HepG2 (cell line): ENCODE data around the gene RAD1. TPM values are rescaled to one million over a fixed set of nuclear protein-coding genes. Genes with fewer than 3 reads are reported as not detected.

Experiments used
- ATAC-seq: fragments of 200-7000 bp; cut with Tn5 transposase; 3 replicates; pipeline ENCODE4 v1.9.1; 2020; ENCODE audit warnings: mild to moderate bottlenecking, moderate library complexity
- BruUV-seq: library from RNA; stranded (reverse); fragments of 400-500 nt; replicated peaks from 2 replicates; lab custom pipeline; 2021; lab: Mats Ljungman, UMichigan
- CTCF ChIA-PET: fragments of 300-600 bp; formaldehyde crosslinking; extraction: SDS; loops from one replicate; lab custom pipeline; 2021; ENCODE audit warnings: low total read pairs, inconsistent platforms, low intra/inter-chr PET ratio; lab: Yijun Ruan, JAX
- POLR2A ChIA-PET: fragments of 350-600 bp; sonication (Branson Sonifier 250); formaldehyde crosslinking; loops from one replicate; lab custom pipeline; 2020; ENCODE audit warnings: antibody characterized with exemption, inconsistent platforms; lab: Yijun Ruan, JAX
- DNase-seq: peaks from one replicate; pipeline ENCODE4 v3.0.0-alpha.2; 2015; ENCODE audit warnings: low spot score
- FAIRE-seq: peaks from 3 replicates; lab custom pipeline; 2011; peaks lifted over from hg19 to GRCh38; lab: Jason Lieb, UNC
- H2AFZ ChIP-seq: one replicate; pipeline ENCODE4 v1.6.1; 2011; ENCODE audit warnings: low read length, inconsistent platforms
- H3K27ac ChIP-seq: fragments of 300-600 bp; 3 replicates; pipeline ENCODE4 v1.8.0; 2011; ENCODE audit warnings: mixed run types, mild to moderate bottlenecking, mixed read lengths, low read length, inconsistent platforms; ENCODE audit not compliant: insufficient read depth; ENCODE audit errors: extremely low read length
- H3K27me3 ChIP-seq, 2 experiments: fragments of 200-600 bp in 1 of 2; 2 replicates in 1 of 2; 3 replicates in 1 of 2; pipeline versions ENCODE4 v1.6.0 to v1.8.0; 2011; ENCODE audit warnings: low read length in 2 of 2, mild to moderate bottlenecking in 2 of 2, moderate library complexity in 2 of 2, inconsistent platforms in 1 of 2; ENCODE audit not compliant: insufficient read depth in 2 of 2, control insufficient read depth in 1 of 2
- H3K36me3 ChIP-seq, 2 experiments: fragments of 200-600 bp in 1 of 2; replicated peaks in 1 of 2; 2 replicates in 1 of 2; 3 replicates in 1 of 2; pipeline versions ENCODE4 v1.5.1 to v1.8.0; 2011; ENCODE audit warnings: low read length in 2 of 2, inconsistent platforms in 1 of 2; ENCODE audit not compliant: insufficient read depth in 2 of 2, control insufficient read depth in 1 of 2
- H3K4me1 ChIP-seq: 2 replicates; pipeline ENCODE4 v1.5.1; 2012; ENCODE audit warnings: low read length, inconsistent platforms; ENCODE audit not compliant: insufficient read depth
- H3K4me2 ChIP-seq: 2 replicates; pipeline ENCODE4 v1.6.0; 2011; ENCODE audit warnings: low read depth, low read length, inconsistent platforms
- H3K4me3 ChIP-seq, 3 experiments: fragments of 200-600 bp in 1 of 3; sonication (generic), shearing (Covaris generic) in 1 of 3; replicated peaks in 1 of 3; 2 replicates each; pipeline ENCODE4 v1.5.1; 2011 to 2016; ENCODE audit warnings: low read length in 3 of 3, inconsistent platforms in 2 of 3, low read depth in 2 of 3, mild to moderate bottlenecking in 2 of 3, control low read depth in 1 of 3, mixed read lengths in 1 of 3; ENCODE audit not compliant: insufficient read depth in 1 of 3
- H3K79me2 ChIP-seq: one replicate; pipeline ENCODE4 v1.6.1; 2011; ENCODE audit warnings: low read length, inconsistent platforms; ENCODE audit not compliant: insufficient read depth
- H3K9ac ChIP-seq: 2 replicates; pipeline ENCODE4 v1.6.0; 2011; ENCODE audit warnings: mild to moderate bottlenecking, low read depth, low read length, inconsistent platforms; ENCODE audit not compliant: insufficient read depth
- H3K9me3 ChIP-seq: 2 replicates; pipeline ENCODE4 v1.5.1; 2012; ENCODE audit warnings: mild to moderate bottlenecking, low read length
- H4K20me1 ChIP-seq: 2 replicates; pipeline ENCODE4 v1.6.0; 2011; ENCODE audit warnings: inconsistent platforms, mild to moderate bottlenecking, low read length, moderate library complexity; ENCODE audit not compliant: insufficient read depth
- MYC ChIP-seq: sonication (generic); formaldehyde crosslinking; IDR thresholded peaks from 2 replicates; pipeline ENCODE4 v1.9.0; 2021; ENCODE audit warnings: missing genetic modification reagents, borderline replicate concordance
- POLR2G ChIP-seq: fragments of 200-400 bp; formaldehyde crosslinking; IDR thresholded peaks from 2 replicates; pipeline ENCODE4 v1.6.1; 2018; ENCODE audit warnings: mild to moderate bottlenecking, low read depth, low read length, moderate library complexity
- ZNF317 ChIP-seq: sonication (generic); formaldehyde crosslinking; IDR thresholded peaks from 2 replicates; pipeline ENCODE4 v1.5.0; 2020; ENCODE audit warnings: mild to moderate bottlenecking, missing genetic modification reagents
- ZNF569 ChIP-seq: sonication (generic); formaldehyde crosslinking; IDR thresholded peaks from 2 replicates; pipeline ENCODE4 v1.5.0; 2020; ENCODE audit warnings: mild to moderate bottlenecking, missing genetic modification reagents, moderate library complexity, borderline replicate concordance
- WGBS: methylation state at CpG from one replicate; pipeline ENCODE4 v1.1.6; 2017; ENCODE audit warnings: low lambda C conversion rate; 5-methylcytosine and 5-hydroxymethylcytosine counted together
- in situ Hi-C: cut with HindIII; loops from 2 replicates; pipeline ENCODE4 v1.10.0; 2017; ENCODE audit warnings: low pct_unique_long_range_greater_than_20kb; ENCODE audit not compliant: extremely low pct_ligation_motif_present
- intact Hi-C: fragments of 100-400 bp; cut with micrococcal nuclease; formaldehyde crosslinking; loops from one replicate; pipeline ENCODE4 v1.10.0; 2022; ENCODE audit not compliant: unreplicated experiment
- polyA plus RNA-seq, 8 experiments: library from polyadenylated mRNA; depleted of rRNA in 3 of 8; stranded (reverse) in 7 of 8; unstranded in 1 of 8; fragments of >200 nt; fragmentation: Illumina TruSeq in 4 of 8; extraction: Trizol in 4 of 8; gene quantifications; 2 replicates each; pipeline versions ENCODE4 v1.2.1 to v1.2.3, GENCODE V29; 2011 to 2016; ENCODE audit warnings: low read depth in 4 of 8, missing spikeins in 1 of 8, mixed read lengths in 1 of 8; ENCODE audit not compliant: insufficient read depth in 1 of 8
- total RNA-seq, 5 experiments: library from RNA; depleted of rRNA; stranded (reverse); fragments of >200 nt; fragmentation: Illumina TruSeq; extraction: Trizol; gene quantifications; 2 replicates each; pipeline ENCODE4 v1.2.3, GENCODE V29; 2016; ENCODE audit warnings: low read depth in 1 of 5
- TF ChIP-seq, protein P1 (sequence below): sonication (generic); formaldehyde crosslinking; IDR thresholded peaks from 2 replicates; pipeline ENCODE4 v1.4.0; 2020; ENCODE audit warnings: missing genetic modification reagents
- TF ChIP-seq, protein P2 (sequence below): sonication (generic); formaldehyde crosslinking; IDR thresholded peaks from 2 replicates; pipeline ENCODE4 v1.8.1; 2023; ENCODE audit warnings: mild to moderate bottlenecking, missing genetic modification reagents

RAD1 gene
- total and polyA plus RNA-seq, 2 of the 13 experiments (the other 11 are each of a cell fraction or from before 2014, with no cell fraction given), result 14.7 to 39.1 TPM

DNA sequence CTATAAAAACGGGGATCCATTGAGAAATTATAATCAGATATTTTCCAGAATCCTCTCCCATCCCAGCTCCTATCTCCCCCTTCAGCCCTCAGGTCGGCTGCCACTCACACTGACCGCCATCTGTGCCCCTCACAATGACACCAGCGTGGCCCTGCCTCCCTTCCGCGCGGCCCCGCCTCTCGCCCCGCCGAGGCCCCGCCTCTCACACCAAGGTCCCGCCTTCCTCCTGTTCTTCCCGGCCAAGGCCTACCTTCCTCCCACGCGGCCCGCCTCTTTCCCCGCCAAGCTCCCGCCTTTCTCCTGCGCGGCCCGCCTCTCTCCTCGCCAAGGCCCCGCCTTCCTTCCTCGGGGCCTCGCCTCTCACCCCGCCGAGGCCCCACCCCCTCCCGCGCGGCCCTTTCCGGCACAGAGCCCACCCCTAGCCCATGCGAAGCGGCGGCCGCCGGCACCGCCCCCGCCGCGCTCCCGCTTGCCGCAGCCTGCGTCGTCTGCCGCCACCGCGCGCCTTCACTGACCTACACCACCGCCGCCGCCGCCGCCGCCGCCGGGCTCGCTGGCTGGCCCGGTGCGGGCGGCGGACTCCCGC, 13.9 kb upstream of the RAD1 start, which contains the start of gene DNAJC21 (continued):
- TF ChIP-seq, protein P1, sequence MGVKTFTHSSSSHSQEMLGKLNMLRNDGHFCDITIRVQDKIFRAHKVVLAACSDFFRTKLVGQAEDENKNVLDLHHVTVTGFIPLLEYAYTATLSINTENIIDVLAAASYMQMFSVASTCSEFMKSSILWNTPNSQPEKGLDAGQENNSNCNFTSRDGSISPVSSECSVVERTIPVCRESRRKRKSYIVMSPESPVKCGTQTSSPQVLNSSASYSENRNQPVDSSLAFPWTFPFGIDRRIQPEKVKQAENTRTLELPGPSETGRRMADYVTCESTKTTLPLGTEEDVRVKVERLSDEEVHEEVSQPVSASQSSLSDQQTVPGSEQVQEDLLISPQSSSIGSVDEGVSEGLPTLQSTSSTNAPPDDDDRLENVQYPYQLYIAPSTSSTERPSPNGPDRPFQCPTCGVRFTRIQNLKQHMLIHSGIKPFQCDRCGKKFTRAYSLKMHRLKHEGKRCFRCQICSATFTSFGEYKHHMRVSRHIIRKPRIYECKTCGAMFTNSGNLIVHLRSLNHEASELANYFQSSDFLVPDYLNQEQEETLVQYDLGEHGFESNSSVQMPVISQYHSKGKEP, result no peak
- peak; percentile 38; the same call in 1 of the 2 replicates for TF ChIP-seq MYC (CRISPR knock-in tag)
- TF ChIP-seq ZNF317 (CRISPR knock-in tag), result peak; percentile 98

DNA sequence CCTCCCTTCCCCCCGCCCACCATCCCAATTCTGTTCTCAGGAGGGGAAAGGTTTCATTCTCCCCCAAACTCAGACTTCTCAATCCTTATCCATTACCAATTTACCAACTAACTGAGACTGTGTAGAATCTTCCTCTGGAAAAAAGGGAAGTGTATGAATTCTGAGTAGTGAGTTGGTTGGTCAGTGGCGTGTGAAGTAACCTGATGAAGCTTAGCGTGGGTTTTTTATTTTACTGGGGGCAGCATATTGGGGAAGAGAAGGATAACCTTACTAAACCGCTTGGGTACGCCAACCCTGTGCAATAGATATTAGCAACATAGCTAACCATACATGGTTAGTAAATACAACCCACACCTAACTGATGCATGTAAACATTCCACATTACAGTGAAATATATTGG, 13.0 kb upstream of the RAD1 start:
- CTCF ChIA-PET, result no interaction called here

More for the DNA sequence above, 13.0 kb upstream of the RAD1 start:
- POLR2A ChIA-PET, result interaction anchor here (3.4 kb wide), 1 partner anchor 11 kb away, joined by 92 read pairs; the partner anchor contains the start of genes BRIX1 and RAD1
- TF ChIP-seq, protein P2, sequence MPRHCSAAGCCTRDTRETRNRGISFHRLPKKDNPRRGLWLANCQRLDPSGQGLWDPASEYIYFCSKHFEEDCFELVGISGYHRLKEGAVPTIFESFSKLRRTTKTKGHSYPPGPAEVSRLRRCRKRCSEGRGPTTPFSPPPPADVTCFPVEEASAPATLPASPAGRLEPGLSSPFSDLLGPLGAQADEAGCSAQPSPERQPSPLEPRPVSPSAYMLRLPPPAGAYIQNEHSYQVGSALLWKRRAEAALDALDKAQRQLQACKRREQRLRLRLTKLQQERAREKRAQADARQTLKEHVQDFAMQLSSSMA, result no peak
- TF ChIP-seq ZNF569, result no peak
- 0 out of 2 replicates have a peak, but pooled peaks have one; percentile 5 for TF ChIP-seq POLR2G
- FAIRE-seq (no peak), DNase-seq (no peak), ATAC-seq (no peak)
- Histone ChIP-seq H3K79me2 (peaks cover 29% of the 10 kb centered on the region), H3K36me3 (peaks cover 7 to 33% of the 10 kb centered on the region in 2 experiments), H3K9ac (no peak overlapping the region), H3K4me3 (no peak overlapping the region), H3K4me1 (peaks cover 19% of the 10 kb centered on the region), H2AFZ (no peak overlapping the region), H3K4me2 (0 out of 2 replicates have a peak overlapping the region, but pooled peaks have one; percentile 67), H3K27ac (no peak overlapping the region), H3K27me3 (no peaks in the 10 kb centered on the region; a peak in 1 of 5 replicates), H3K9me3 (no peaks in the 10 kb centered on the region), H4K20me1 (no peaks in the 10 kb centered on the region)
- intact Hi-C loops (loop anchor here (2.0 to 5.0 kb wide), 2 partner anchors 13 to 1224 kb away; partner anchors contain the start of genes BRIX1, LMBRD2, RAD1 and SKP2), in situ Hi-C loops (no loop called here)
- BruUV-seq, result no TSS peak
- 96% methylated on average over 5 of the region's 5 CpGs for WGBS
